ENCODE data around the gene ZMYND8.

ZMYND8 gene

GRCh38 chr20:47196091-47197081 lies 160.1 kb downstream of the ZMYND8 start:
- peak; percentile 61 for DNase-seq (ENCODE audit: low read depth)
- no peak overlapping the region for H3K4me3 ChIP-seq (ENCODE audit: control insufficient read depth, low read depth, low read length)
- TF ChIP-seq, protein P1, sequence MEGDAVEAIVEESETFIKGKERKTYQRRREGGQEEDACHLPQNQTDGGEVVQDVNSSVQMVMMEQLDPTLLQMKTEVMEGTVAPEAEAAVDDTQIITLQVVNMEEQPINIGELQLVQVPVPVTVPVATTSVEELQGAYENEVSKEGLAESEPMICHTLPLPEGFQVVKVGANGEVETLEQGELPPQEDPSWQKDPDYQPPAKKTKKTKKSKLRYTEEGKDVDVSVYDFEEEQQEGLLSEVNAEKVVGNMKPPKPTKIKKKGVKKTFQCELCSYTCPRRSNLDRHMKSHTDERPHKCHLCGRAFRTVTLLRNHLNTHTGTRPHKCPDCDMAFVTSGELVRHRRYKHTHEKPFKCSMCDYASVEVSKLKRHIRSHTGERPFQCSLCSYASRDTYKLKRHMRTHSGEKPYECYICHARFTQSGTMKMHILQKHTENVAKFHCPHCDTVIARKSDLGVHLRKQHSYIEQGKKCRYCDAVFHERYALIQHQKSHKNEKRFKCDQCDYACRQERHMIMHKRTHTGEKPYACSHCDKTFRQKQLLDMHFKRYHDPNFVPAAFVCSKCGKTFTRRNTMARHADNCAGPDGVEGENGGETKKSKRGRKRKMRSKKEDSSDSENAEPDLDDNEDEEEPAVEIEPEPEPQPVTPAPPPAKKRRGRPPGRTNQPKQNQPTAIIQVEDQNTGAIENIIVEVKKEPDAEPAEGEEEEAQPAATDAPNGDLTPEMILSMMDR (conservative IDR thresholded peaks at IDR 0.05; ENCODE audit: control insufficient read depth, insufficient read depth, low read depth, low read length), result peak; percentile 89

DNA sequence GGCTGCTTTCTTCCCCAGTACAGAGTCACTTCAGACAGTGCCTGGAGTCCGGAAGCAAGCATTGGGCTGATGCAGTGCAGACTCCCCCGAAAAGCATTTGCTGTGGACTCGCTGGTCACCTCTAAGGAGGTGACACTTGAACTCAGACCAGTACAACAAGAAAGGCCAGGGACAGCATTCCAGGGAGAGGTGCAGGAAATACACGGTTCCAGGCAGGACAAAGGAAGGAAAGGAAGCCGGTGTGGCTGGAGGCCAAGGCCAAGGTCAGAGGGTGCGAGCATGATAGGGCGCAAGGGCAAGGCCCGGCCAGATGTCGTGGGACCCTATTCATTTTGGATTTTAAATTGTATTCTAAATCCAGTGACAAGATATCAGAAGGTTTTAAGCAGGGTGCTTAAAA lies 160.9 kb downstream of the ZMYND8 start:
- TF ChIP-seq, protein P1 (conservative IDR thresholded peaks at IDR 0.05; ENCODE audit: control insufficient read depth, insufficient read depth, low read depth, low read length), result no peak
- H3K4me3 ChIP-seq (ENCODE audit: control insufficient read depth, low read depth, low read length), result no peak overlapping the region
- DNase-seq (ENCODE audit: low read depth), result no peak

DNA sequence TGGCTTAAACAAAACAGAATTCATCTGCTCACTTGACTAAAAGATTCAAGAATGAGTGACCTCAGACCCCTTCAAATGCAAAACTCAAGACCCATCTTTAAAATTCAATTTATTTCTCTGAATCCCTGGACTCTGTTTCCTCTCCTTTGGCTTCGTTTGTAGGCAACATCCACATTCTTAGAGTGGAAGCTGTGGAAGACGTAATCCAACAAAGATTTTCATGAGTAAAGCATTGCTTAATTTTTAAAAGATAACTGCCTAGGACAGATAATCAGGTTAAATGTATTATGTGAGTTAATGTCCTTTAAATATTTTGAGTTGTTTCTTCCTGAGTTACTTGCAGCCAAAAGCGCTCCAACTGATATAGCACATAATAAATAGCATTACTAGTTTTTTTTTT lies 164.5 kb downstream of the ZMYND8 start:
- H3K4me3 ChIP-seq (ENCODE audit: control insufficient read depth, low read depth, low read length), result no peak overlapping the region
- TF ChIP-seq, protein P1 (conservative IDR thresholded peaks at IDR 0.05; ENCODE audit: control insufficient read depth, insufficient read depth, low read depth, low read length), result no peak
- no peak for DNase-seq (ENCODE audit: low read depth)

DNA sequence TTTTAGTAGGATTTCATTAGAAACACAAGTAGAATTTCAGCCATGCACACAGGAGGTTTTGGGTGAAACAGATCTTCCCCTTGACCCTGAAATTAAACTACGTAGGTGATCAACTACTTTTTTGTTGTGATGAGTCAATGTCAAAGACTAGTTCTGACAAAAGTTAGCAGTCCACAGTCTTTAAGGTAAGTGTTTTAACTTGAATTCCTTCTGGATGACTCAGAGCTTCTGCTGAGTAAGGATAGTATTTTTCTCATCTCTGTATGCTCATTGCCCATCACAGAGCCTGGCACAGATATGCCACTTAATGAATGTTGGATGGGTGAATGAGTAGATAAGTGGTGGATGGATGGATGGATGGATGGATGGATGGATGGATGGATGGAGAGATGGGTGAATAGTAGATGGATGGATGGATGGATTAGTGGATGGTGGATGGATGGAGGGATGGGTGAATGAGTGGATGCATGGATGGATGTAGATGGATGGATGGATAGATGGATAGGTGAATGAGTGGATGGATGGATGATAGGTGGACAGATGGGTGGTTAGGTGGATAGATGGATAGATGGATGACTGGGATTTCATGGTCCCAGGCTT lies 165.3 kb downstream of the ZMYND8 start:
- TF ChIP-seq, protein P1 (conservative IDR thresholded peaks at IDR 0.05; ENCODE audit: control insufficient read depth, insufficient read depth, low read depth, low read length), result no peak
- no peak overlapping the region for H3K4me3 ChIP-seq (ENCODE audit: control insufficient read depth, low read depth, low read length)
- no peak for DNase-seq (ENCODE audit: low read depth)

DNA sequence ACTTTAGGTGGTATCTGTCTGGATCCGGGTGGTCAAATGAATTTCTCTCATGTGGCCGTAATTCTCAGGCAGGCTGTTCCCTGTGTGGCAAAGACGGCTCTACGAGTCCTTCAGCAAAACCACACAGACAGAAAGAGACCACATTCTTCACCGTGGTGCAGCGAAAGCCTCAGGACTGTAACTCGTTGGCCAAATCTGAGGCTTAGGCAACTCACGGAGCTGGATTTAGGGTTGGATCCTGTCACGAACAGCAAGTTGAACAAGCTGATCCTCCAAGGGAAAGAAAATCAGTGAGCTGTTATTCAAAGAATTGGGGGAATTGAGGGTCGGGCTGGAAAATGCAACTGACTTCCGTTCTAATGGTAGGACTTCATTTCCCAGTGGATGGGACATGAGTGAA lies 167.4 kb downstream of the ZMYND8 start:
- TF ChIP-seq, protein P1 (conservative IDR thresholded peaks at IDR 0.05; ENCODE audit: control insufficient read depth, insufficient read depth, low read depth, low read length), result no peak
- DNase-seq (ENCODE audit: low read depth), result no peak
- no peak overlapping the region for H3K4me3 ChIP-seq (ENCODE audit: control insufficient read depth, low read depth, low read length)

GRCh38 chr20:47188540-47188939 lies 168.0 kb downstream of the ZMYND8 start:
- TF ChIP-seq, protein P1 (conservative IDR thresholded peaks at IDR 0.05; ENCODE audit: control insufficient read depth, insufficient read depth, low read depth, low read length), result no peak
- H3K4me3 ChIP-seq (ENCODE audit: control insufficient read depth, low read depth, low read length), result no peak overlapping the region
- DNase-seq (ENCODE audit: low read depth), result no peak
